K562 (cell line): ENCODE data around the gene TSKS. TPM values are rescaled to one million over a fixed set of nuclear protein-coding genes. Genes with fewer than 3 reads are reported as not detected.

Experiments used
- ARID4B ChIP-seq: sonication (generic); formaldehyde crosslinking; IDR thresholded peaks from 2 replicates; pipeline ENCODE4 v1.8.0; 2022; ENCODE audit warnings: mild to moderate bottlenecking, missing genetic modification reagents
- HDAC1 ChIP-seq, 2 experiments: fragments of 450-650 bp; IDR thresholded peaks; 2 replicates each; pipeline ENCODE4 v1.6.1; 2016 to 2017; ENCODE audit warnings: inconsistent platforms in 1 of 2, mild to moderate bottlenecking in 1 of 2, moderate library complexity in 1 of 2
- PKNOX1 ChIP-seq: fragments of 450-650 bp; IDR thresholded peaks from 2 replicates; pipeline ENCODE4 v1.6.1; 2016
- POLR2B ChIP-seq: fragments of 450-650 bp; IDR thresholded peaks from 2 replicates; pipeline ENCODE4 v1.6.1; 2018; ENCODE audit warnings: low read depth; ENCODE audit not compliant: partially characterized antibody
- ZNF232 ChIP-seq: sonication (generic); formaldehyde crosslinking; IDR thresholded peaks from 2 replicates; pipeline ENCODE4 v1.8.0; 2022; ENCODE audit warnings: mild to moderate bottlenecking, missing genetic modification reagents
- polyA plus RNA-seq, 8 experiments: library from polyadenylated mRNA; depleted of rRNA in 4 of 8; stranded (reverse) in 5 of 8; unstranded in 3 of 8; fragments of >200 nt; fragmentation: Nextera tagmentation in 2 of 8; fragmentation: Illumina TruSeq in 1 of 8; extraction: Ambion mirVana in 2 of 8; extraction: Trizol in 1 of 8; gene quantifications; 2 replicates each; pipeline versions ENCODE4 v1.2.1 to v1.2.3, GENCODE V29; 2011 to 2014; ENCODE audit warnings: inconsistent platforms in 1 of 8, missing spikeins in 1 of 8
- total RNA-seq, 7 experiments: library from RNA; depleted of rRNA in 6 of 7; stranded (reverse); fragments of >200 nt in 6 of 7; fragmentation: Illumina TruSeq in 2 of 7; extraction: Trizol in 2 of 7; gene quantifications; 2 replicates each; pipeline versions ENCODE4 v1.2.1 to v1.2.3, GENCODE V29; 2011 to 2021; ENCODE audit warnings: low replicate concordance in 1 of 7
- TF ChIP-seq, protein P1 (sequence below), 2 experiments: fragments of 450-650 bp; formaldehyde crosslinking in 1 of 2; IDR thresholded peaks; 2 replicates each; pipeline versions ENCODE4 v1.4.0 to v1.6.1; 2014 to 2020; ENCODE audit warnings: mild to moderate bottlenecking in 2 of 2, borderline replicate concordance in 1 of 2, low read depth in 1 of 2
- TF ChIP-seq, protein P2 (sequence below), 2 experiments: fragments of 450-650 bp; IDR thresholded peaks; 2 replicates each; pipeline ENCODE4 v1.6.1; 2016
- TF ChIP-seq, protein P3 (sequence below): sonication (generic); formaldehyde crosslinking; IDR thresholded peaks from 2 replicates; pipeline ENCODE4 v1.8.1; 2023; ENCODE audit warnings: mild to moderate bottlenecking, missing genetic modification reagents

TSKS gene
- total and polyA plus RNA-seq, 9 of the 15 experiments (the other 6 are each of a cell fraction or from before 2014, with no cell fraction given), result 0.14 to 4.5 (median 0.80) TPM

- TF ChIP-seq ARID4B (CRISPR knock-in tag) (0 out of 2 replicates have a peak, but pooled peaks have one; percentile 33), PKNOX1 (0 out of 2 replicates have a peak, but pooled peaks have one; percentile 10), ZNF232 (CRISPR knock-in tag) (no peak), POLR2B (no peak), HDAC1 (IDR thresholded peaks at IDR 0.05) (0 out of 4 replicates have a peak, but pooled peaks of 1 of the 2 experiments have one; percentile 18)
- TF ChIP-seq, protein P1, sequence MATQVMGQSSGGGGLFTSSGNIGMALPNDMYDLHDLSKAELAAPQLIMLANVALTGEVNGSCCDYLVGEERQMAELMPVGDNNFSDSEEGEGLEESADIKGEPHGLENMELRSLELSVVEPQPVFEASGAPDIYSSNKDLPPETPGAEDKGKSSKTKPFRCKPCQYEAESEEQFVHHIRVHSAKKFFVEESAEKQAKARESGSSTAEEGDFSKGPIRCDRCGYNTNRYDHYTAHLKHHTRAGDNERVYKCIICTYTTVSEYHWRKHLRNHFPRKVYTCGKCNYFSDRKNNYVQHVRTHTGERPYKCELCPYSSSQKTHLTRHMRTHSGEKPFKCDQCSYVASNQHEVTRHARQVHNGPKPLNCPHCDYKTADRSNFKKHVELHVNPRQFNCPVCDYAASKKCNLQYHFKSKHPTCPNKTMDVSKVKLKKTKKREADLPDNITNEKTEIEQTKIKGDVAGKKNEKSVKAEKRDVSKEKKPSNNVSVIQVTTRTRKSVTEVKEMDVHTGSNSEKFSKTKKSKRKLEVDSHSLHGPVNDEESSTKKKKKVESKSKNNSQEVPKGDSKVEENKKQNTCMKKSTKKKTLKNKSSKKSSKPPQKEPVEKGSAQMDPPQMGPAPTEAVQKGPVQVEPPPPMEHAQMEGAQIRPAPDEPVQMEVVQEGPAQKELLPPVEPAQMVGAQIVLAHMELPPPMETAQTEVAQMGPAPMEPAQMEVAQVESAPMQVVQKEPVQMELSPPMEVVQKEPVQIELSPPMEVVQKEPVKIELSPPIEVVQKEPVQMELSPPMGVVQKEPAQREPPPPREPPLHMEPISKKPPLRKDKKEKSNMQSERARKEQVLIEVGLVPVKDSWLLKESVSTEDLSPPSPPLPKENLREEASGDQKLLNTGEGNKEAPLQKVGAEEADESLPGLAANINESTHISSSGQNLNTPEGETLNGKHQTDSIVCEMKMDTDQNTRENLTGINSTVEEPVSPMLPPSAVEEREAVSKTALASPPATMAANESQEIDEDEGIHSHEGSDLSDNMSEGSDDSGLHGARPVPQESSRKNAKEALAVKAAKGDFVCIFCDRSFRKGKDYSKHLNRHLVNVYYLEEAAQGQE (IDR thresholded peaks at IDR 0.05; ENCODE audit: borderline replicate concordance), result no peak
- TF ChIP-seq, protein P1 (CRISPR knock-in tag; IDR thresholded peaks at IDR 0.05; ENCODE audit: low read depth), result no peak
- TF ChIP-seq, protein P2, sequence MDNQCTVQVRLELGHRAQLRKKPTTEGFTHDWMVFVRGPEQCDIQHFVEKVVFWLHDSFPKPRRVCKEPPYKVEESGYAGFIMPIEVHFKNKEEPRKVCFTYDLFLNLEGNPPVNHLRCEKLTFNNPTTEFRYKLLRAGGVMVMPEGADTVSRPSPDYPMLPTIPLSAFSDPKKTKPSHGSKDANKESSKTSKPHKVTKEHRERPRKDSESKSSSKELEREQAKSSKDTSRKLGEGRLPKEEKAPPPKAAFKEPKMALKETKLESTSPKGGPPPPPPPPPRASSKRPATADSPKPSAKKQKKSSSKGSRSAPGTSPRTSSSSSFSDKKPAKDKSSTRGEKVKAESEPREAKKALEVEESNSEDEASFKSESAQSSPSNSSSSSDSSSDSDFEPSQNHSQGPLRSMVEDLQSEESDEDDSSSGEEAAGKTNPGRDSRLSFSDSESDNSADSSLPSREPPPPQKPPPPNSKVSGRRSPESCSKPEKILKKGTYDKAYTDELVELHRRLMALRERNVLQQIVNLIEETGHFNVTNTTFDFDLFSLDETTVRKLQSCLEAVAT (IDR thresholded peaks at IDR 0.05), result 0 out of 4 replicates have a peak, but pooled peaks of 1 of the 2 experiments have one; percentile 29
- TF ChIP-seq, protein P3, sequence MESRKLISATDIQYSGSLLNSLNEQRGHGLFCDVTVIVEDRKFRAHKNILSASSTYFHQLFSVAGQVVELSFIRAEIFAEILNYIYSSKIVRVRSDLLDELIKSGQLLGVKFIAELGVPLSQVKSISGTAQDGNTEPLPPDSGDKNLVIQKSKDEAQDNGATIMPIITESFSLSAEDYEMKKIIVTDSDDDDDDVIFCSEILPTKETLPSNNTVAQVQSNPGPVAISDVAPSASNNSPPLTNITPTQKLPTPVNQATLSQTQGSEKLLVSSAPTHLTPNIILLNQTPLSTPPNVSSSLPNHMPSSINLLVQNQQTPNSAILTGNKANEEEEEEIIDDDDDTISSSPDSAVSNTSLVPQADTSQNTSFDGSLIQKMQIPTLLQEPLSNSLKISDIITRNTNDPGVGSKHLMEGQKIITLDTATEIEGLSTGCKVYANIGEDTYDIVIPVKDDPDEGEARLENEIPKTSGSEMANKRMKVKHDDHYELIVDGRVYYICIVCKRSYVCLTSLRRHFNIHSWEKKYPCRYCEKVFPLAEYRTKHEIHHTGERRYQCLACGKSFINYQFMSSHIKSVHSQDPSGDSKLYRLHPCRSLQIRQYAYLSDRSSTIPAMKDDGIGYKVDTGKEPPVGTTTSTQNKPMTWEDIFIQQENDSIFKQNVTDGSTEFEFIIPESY (CRISPR knock-in tag), result peak; percentile 98
Observed at GRCh38 chr19:49808711-49809159, 45.6 kb upstream of the TSKS start (continued).
